DND-41 (cell line): ENCODE data around the gene KNG1.

Experiments used
- ATAC-seq: fragments of 200-7000 bp; cut with Tn5 transposase; 3 replicates; pipeline ENCODE4 v1.9.1; 2021; ENCODE audit warnings: low read depth; ENCODE audit not compliant: insufficient read depth
- DNase-seq: peaks from one replicate; pipeline ENCODE4 v3.0.0-alpha.2; 2020
- H2AFZ ChIP-seq: 2 replicates; pipeline ENCODE4 v1.6.0; 2012; ENCODE audit warnings: low read depth, low read length
- H3K27ac ChIP-seq: 2 replicates; pipeline ENCODE4 v1.5.1; 2012; ENCODE audit warnings: low read length, inconsistent platforms
- H3K27me3 ChIP-seq: fragments of 200-600 bp; sonication (generic); 2 replicates; pipeline ENCODE4 v1.6.0; 2012; ENCODE audit warnings: low read length, mild to moderate bottlenecking, inconsistent platforms; ENCODE audit not compliant: insufficient read depth, poor library complexity
- H3K36me3 ChIP-seq: 2 replicates; pipeline ENCODE4 v1.5.1; 2012; ENCODE audit warnings: low read length, inconsistent platforms; ENCODE audit not compliant: insufficient read depth
- H3K4me1 ChIP-seq: 2 replicates; pipeline ENCODE4 v1.5.1; 2012; ENCODE audit warnings: mild to moderate bottlenecking, low read length; ENCODE audit not compliant: insufficient read depth
- H3K4me2 ChIP-seq: 2 replicates; pipeline ENCODE4 v1.6.0; 2012; ENCODE audit warnings: mild to moderate bottlenecking, moderate library complexity, low read length, inconsistent platforms; ENCODE audit not compliant: insufficient read depth
- H3K4me3 ChIP-seq, 2 experiments: fragments of 200-600 bp in 1 of 2; shearing (Covaris generic) in 1 of 2; 2 replicates each; pipeline ENCODE4 v1.5.1; 2012 to 2016; ENCODE audit warnings: inconsistent platforms in 2 of 2, low read length in 2 of 2, mild to moderate bottlenecking in 2 of 2, low read depth in 1 of 2, moderate library complexity in 1 of 2
- H3K79me2 ChIP-seq: 2 replicates; pipeline ENCODE4 v1.6.0; 2012; ENCODE audit warnings: low read length, inconsistent platforms; ENCODE audit not compliant: insufficient read depth
- H3K9ac ChIP-seq: 2 replicates; pipeline ENCODE4 v1.6.0; 2012; ENCODE audit warnings: low read depth, mild to moderate bottlenecking, inconsistent platforms, low read length, moderate library complexity
- H3K9me3 ChIP-seq: 2 replicates; pipeline ENCODE4 v1.5.1; 2012; ENCODE audit warnings: low read length, moderate library complexity, mild to moderate bottlenecking, inconsistent platforms; ENCODE audit not compliant: insufficient read depth, severe bottlenecking
- H4K20me1 ChIP-seq: 2 replicates; pipeline ENCODE4 v1.6.0; 2012; ENCODE audit warnings: low read length; ENCODE audit not compliant: insufficient read depth
- CTCF ChIP-seq: IDR thresholded peaks from 2 replicates; pipeline ENCODE4 v1.5.1; 2012; ENCODE audit warnings: borderline replicate concordance, low read length, moderate library complexity, mild to moderate bottlenecking; ENCODE audit not compliant: poor library complexity, severe bottlenecking; ENCODE audit errors: extremely low read depth
- EZH2 ChIP-seq: IDR thresholded peaks from 3 replicates; pipeline ENCODE4 v1.6.1; 2012; ENCODE audit warnings: borderline replicate concordance, low read depth, mild to moderate bottlenecking, moderate library complexity, low read length, inconsistent platforms; ENCODE audit not compliant: severe bottlenecking

KNG1 gene

DNA sequence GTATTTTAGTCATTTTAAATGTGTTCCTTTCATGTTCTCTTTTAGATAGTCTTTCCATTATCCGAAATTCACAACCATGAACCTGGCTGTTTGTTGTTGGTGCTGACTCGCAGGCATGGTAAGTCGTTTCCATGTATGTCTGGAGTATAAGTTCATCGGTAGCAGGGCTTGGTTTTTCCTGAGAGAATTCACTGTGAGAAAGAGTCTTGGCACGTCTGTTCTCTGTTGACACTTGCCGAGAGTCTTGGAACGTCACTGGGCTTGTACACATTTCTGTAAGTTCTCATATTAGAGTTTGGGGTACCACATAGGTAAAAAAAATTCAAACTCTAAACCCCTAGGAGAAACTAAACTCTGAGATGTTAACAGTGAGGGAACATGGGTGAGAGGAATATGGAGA, 36.8 kb downstream of the KNG1 start:
- peaks cover 9% of the 10 kb centered on the region for H3K27me3 ChIP-seq
- H3K4me2 ChIP-seq: no peak overlapping the region
- no peak overlapping the region for H2AFZ ChIP-seq
- H3K9me3 ChIP-seq: no peaks in the 10 kb centered on the region
- no peaks in the 10 kb centered on the region for H3K4me1 ChIP-seq
- TF ChIP-seq CTCF (no peak), EZH2 (no peak)
- DNase-seq (no peak), ATAC-seq (no peak)
- H3K79me2 ChIP-seq: no peaks in the 10 kb centered on the region
- no peaks in the 10 kb centered on the region for H3K36me3 ChIP-seq
- H3K4me3 ChIP-seq: no peak overlapping the region
- H3K27ac ChIP-seq: no peak overlapping the region
- no peaks in the 10 kb centered on the region for H4K20me1 ChIP-seq
- H3K9ac ChIP-seq: no peak overlapping the region

DNA sequence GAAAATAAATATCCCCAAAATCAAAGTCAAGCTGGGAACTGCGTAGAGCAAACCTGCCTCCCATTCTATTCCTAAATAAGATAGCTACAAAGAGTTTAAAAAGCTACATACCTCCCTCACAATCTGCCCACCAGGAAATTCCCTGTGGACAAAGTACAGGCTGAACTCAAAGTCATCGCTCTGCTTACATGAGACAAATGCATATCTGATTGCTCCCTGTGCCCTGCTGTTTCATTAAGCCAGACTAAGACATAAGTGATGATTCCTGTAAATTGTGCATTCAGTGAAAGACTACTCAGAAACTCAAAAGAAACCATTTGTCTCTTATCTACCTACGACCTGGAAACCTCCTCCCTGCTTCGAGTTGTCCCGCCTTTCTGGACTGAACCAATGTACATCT, 37.7 kb downstream of the KNG1 start:
- H4K20me1 ChIP-seq: no peaks in the 10 kb centered on the region
- TF ChIP-seq CTCF (no peak), EZH2 (no peak)
- no peak overlapping the region for H3K4me2 ChIP-seq
- H3K4me1 ChIP-seq: no peaks in the 10 kb centered on the region
- H3K36me3 ChIP-seq: no peaks in the 10 kb centered on the region
- ATAC-seq: no peak
- no peaks in the 10 kb centered on the region for H3K9me3 ChIP-seq
- DNase-seq: no peak
- H2AFZ ChIP-seq: no peak overlapping the region
- peaks cover 9% of the 10 kb centered on the region for H3K27me3 ChIP-seq
- no peak overlapping the region for H3K9ac ChIP-seq
- H3K27ac ChIP-seq: no peak overlapping the region
- no peaks in the 10 kb centered on the region for H3K79me2 ChIP-seq
- no peak overlapping the region for H3K4me3 ChIP-seq

- Histone ChIP-seq H3K4me2 (no peak overlapping the region), H3K36me3 (no peaks in the 10 kb centered on the region), H3K4me1 (no peaks in the 10 kb centered on the region), H4K20me1 (no peaks in the 10 kb centered on the region), H3K9me3 (no peaks in the 10 kb centered on the region), H3K4me3 (no peak overlapping the region), H3K9ac (no peak overlapping the region), H3K27me3 (peaks cover 9% of the 10 kb centered on the region), H2AFZ (no peak overlapping the region), H3K79me2 (no peaks in the 10 kb centered on the region), H3K27ac (no peak overlapping the region)
- no peak for ATAC-seq
- no peak for DNase-seq
- TF ChIP-seq CTCF: no peak
- TF ChIP-seq EZH2: no peak
Observed at GRCh38 chr3:186757214-186757613, 40.1 kb downstream of the KNG1 start.

DNA sequence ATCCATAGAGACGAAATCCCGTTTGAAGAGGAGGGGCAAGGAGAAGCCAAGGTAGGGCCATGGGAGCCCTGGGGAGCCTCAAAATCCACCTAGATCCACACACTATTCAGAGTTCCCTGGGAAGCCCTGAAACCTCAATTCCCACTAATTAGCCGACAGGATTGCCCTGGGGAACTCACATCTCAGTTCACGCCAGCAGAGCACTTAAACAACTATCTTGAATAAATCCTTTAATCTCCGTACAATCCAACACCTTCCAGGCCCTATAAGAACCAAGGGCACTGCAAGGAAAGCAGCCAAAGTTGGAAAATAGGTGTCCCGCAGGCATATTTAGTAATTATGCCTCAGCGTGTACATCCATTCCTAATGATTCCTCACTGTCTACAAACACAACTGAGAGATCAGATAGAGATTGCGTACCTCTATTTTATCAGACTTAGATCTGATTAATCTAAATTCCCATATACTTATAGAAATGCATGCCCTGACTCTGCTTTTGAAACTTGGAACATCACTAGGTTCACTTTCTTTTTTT, 40.6 kb downstream of the KNG1 start:
- TF ChIP-seq CTCF: no peak
- TF ChIP-seq EZH2: no peak
- Histone ChIP-seq H3K36me3 (no peaks in the 10 kb centered on the region), H3K27me3 (peaks cover 9% of the 10 kb centered on the region), H2AFZ (no peak overlapping the region), H3K9ac (no peak overlapping the region), H3K27ac (no peak overlapping the region), H3K4me1 (no peaks in the 10 kb centered on the region), H3K9me3 (no peaks in the 10 kb centered on the region), H3K4me3 (no peak overlapping the region), H3K4me2 (no peak overlapping the region), H3K79me2 (no peaks in the 10 kb centered on the region), H4K20me1 (no peaks in the 10 kb centered on the region)
- ATAC-seq (no peak), DNase-seq (no peak)
